Cardiac muscle cell (in vitro differentiated cells and primary cell): ENCODE results near the gene CORO1C. TPM values are rescaled to one million over a fixed set of nuclear protein-coding genes. Genes with fewer than 3 reads are reported as not detected.

Source experiments
- DNase-seq, 2 donors: peaks; one replicate each; pipeline versions ENCODE4 v3.0.0 to v3.0.0-alpha.2; 2010 to 2017; ENCODE audit warnings: low read depth in 1 of 2, low spot score in 1 of 2
- H3K27ac ChIP-seq: fragments of 200-600 bp; sonication (generic); 2 replicates; pipeline ENCODE4 v1.5.1; 2016
- H3K27me3 ChIP-seq: fragments of 200-600 bp; sonication (generic); 2 replicates; pipeline ENCODE4 v1.6.0; 2016; ENCODE audit warnings: control low read depth
- H3K36me3 ChIP-seq: fragments of 200-600 bp; sonication (generic); 2 replicates; pipeline ENCODE4 v1.5.1; 2016; ENCODE audit warnings: control low read depth
- H3K4me1 ChIP-seq: fragments of 200-600 bp; sonication (generic); 2 replicates; pipeline ENCODE4 v1.8.1; 2017; ENCODE audit warnings: low read depth, mild to moderate bottlenecking, mixed run types
- H3K4me3 ChIP-seq: fragments of 200-600 bp; sonication (generic); 2 replicates; pipeline ENCODE4 v1.5.1; 2016; ENCODE audit warnings: mild to moderate bottlenecking
- H3K9me3 ChIP-seq: fragments of 200-600 bp; sonication (generic); 2 replicates; pipeline ENCODE4 v1.5.1; 2017; ENCODE audit warnings: low read depth, mild to moderate bottlenecking, control low read depth
- polyA plus RNA-seq: library from polyadenylated mRNA; unstranded; fragments of >200 nt; fragmentation: Nextera tagmentation; extraction: Ambion mirVana; gene quantifications from 2 replicates; pipeline ENCODE4 v1.2.1, GENCODE V29; 2016
- total RNA-seq: library from RNA; depleted of rRNA; stranded (reverse); fragments of >200 nt; gene quantifications from 2 replicates; pipeline ENCODE4 v1.2.3, GENCODE V29; 2016
- TF ChIP-seq, protein P1 (sequence below): IDR thresholded peaks from 2 replicates; pipeline ENCODE4 v1.5.1; 2012; ENCODE audit warnings: low read depth, mild to moderate bottlenecking, low read length

Gene CORO1C
- total and polyA plus RNA-seq, 2 experiments from 2014 or later = 65.4 to 72.5 TPM

DNA sequence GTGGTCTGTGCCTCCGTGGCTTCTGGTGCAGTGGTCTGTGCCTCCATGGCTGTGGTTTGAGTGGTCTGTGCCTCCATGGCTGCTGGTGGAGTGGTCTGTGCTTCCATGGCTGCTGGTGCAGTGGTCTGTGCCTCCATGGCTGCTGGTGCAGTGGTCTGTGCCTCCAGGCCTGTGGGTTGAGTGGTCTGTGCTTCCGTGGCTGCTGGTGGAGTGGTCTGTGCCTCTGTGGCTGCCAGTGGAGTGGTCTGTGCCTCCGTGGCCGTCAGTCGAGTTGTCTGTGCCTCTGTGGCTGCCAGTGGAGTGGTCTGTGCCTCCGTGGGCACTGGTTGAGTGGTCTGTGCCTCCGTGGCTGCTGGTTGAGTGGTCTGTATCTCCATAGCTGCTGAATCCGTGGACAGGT, 107.7 kb downstream of the CORO1C start:
- Histone ChIP-seq H3K27me3 (no peaks in the 10 kb centered on the region), H3K36me3 (no peaks in the 10 kb centered on the region), H3K9me3 (no peaks in the 10 kb centered on the region), H3K27ac (no peak overlapping the region), H3K4me3 (no peak overlapping the region), H3K4me1 (no peaks in the 10 kb centered on the region)
- no peak for DNase-seq
- TF ChIP-seq, protein P1, sequence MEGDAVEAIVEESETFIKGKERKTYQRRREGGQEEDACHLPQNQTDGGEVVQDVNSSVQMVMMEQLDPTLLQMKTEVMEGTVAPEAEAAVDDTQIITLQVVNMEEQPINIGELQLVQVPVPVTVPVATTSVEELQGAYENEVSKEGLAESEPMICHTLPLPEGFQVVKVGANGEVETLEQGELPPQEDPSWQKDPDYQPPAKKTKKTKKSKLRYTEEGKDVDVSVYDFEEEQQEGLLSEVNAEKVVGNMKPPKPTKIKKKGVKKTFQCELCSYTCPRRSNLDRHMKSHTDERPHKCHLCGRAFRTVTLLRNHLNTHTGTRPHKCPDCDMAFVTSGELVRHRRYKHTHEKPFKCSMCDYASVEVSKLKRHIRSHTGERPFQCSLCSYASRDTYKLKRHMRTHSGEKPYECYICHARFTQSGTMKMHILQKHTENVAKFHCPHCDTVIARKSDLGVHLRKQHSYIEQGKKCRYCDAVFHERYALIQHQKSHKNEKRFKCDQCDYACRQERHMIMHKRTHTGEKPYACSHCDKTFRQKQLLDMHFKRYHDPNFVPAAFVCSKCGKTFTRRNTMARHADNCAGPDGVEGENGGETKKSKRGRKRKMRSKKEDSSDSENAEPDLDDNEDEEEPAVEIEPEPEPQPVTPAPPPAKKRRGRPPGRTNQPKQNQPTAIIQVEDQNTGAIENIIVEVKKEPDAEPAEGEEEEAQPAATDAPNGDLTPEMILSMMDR = no peak

DNA sequence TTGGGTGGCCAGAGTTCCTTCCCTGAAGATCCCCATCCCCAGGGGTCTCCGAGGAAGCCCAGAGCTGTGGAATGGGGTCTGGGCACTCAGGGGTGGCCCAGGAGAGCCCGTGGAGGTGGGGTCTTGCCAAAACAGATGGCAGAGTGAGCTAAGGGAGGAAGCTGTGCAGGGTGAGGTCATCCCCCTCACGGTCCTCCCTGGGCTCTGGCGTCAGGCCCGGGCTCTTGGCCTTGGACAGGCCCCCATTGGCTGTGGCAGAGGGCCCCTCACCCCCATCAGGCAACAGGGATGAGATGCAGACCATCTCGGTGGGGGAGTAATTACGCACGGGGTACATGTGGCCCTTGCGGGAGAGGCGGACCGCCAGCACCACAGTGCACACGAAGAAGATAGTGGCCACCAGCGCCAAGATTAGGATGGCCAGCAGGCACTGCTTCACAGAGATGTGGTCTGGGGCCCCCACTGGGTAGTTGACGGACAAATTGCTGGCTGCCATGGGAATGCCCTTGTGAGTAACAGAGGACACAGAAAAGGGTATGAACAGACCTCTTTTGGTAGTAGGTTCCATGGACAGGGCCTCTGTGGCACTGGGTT, 108.3 kb downstream of the CORO1C start:
- no peaks in the 10 kb centered on the region for H3K9me3 ChIP-seq
- DNase-seq = no peak
- no peak overlapping the region for H3K27ac ChIP-seq
- no peaks in the 10 kb centered on the region for H3K4me1 ChIP-seq
- no peak overlapping the region for H3K4me3 ChIP-seq
- no peaks in the 10 kb centered on the region for H3K27me3 ChIP-seq
- TF ChIP-seq, protein P1 = no peak
- H3K36me3 ChIP-seq = no peaks in the 10 kb centered on the region

DNA sequence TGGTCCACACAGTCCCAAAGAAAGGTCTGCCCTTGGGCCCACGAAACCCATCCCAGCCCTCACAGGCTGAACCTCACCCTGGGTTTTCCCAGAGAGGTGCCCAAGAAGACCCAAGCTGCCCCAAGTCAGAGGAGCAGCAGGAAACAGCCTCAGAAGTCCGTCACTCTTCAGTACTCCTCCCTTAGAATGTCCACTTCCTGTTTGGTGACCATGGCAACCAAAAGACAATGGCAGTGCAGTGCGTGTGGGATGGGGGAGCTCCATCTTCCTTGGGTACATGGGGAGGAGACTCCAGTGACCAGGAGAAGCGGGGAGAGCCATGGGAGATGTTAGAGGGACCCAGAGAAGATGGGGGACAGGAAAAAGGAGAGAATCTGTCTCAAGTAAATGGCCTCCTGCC, 108.9 kb downstream of the CORO1C start:
- DNase-seq = peak in 1 of 2 donors; percentile 82
- TF ChIP-seq, protein P1 = no peak
- Histone ChIP-seq H3K4me1 (no peaks in the 10 kb centered on the region), H3K9me3 (no peaks in the 10 kb centered on the region), H3K4me3 (no peak overlapping the region), H3K27me3 (no peaks in the 10 kb centered on the region), H3K36me3 (no peaks in the 10 kb centered on the region), H3K27ac (no peak overlapping the region)

DNA sequence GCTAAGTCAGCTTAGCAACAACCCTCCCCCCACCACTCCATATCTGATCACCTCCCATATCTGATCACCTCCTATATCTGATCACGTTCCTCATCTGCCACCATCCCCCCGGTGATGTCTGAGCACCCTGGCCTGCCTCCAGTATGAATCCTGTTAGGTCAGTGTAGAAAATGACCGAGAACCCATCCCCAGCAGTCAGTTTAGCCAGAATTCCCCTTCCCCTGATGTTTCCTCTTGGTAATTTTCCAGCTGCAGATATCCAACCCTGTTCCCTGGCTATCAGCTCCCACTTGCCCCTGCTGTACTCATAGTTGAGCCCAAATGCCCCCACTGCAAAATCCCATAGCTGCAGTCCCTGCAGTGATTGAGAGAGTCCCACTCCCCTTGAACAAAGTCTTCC, 110.2 kb downstream of the CORO1C start:
- H3K4me1 ChIP-seq = no peaks in the 10 kb centered on the region
- TF ChIP-seq, protein P1 = no peak
- H3K27ac ChIP-seq = no peak overlapping the region
- H3K9me3 ChIP-seq = no peaks in the 10 kb centered on the region
- H3K27me3 ChIP-seq = no peaks in the 10 kb centered on the region
- no peak for DNase-seq
- no peaks in the 10 kb centered on the region for H3K36me3 ChIP-seq
- H3K4me3 ChIP-seq = no peak overlapping the region

DNA sequence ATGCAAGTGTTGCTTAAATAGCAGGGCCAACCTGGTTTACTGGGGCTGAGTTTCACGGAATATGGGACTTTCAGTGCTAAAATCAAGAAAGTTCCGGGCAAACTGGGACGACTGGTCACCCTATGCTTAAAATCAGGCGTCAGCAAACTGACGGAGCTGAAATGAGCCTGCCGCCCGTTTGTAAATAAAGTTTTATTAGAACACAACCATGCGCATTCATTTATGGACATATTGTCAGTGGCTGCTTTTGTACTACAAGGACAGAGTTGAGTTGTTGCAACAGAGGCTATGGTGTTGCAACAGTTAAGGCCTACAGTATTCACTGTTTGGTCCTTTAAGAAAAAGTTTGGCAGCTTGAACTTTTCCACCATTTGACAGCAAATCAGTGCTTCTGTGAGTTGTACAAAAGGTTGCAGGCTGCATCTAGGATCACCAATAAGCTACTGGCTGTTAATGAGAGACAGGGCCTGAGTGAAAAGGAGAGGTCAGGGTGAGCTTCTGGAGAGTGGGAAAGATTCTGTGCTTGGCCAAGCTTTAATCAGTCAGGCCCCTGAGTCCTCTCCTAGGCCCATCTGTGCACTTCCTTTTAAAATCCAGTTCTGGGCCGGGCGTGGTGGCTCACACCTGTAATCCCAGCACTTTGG, 111.0 kb downstream of the CORO1C start:
- Histone ChIP-seq H3K27ac (no peak overlapping the region), H3K27me3 (no peaks in the 10 kb centered on the region)
- TF ChIP-seq, protein P1 = no peak

More for the DNA sequence above, 111.0 kb downstream of the CORO1C start:
- Histone ChIP-seq H3K4me3 (no peak overlapping the region), H3K9me3 (no peaks in the 10 kb centered on the region), H3K4me1 (no peaks in the 10 kb centered on the region), H3K36me3 (no peaks in the 10 kb centered on the region)
- peak in 1 of 2 donors; percentile 94 for DNase-seq
